Suprapubic skin (tissue), 4 donors: ENCODE measurements around the gene EPHA5. TPM values are rescaled to one million over a fixed set of nuclear protein-coding genes. Genes with fewer than 3 reads are reported as not detected.

Experiments used
- DNase-seq, 2 donors: peaks; one replicate each; pipeline ENCODE4 v3.0.0-alpha.2; 2019; ENCODE audit warnings: low spot score in 2 of 2
- H3K27ac ChIP-seq: fragments of 200-600 bp; sonication (generic); one replicate; pipeline ENCODE4 v1.5.1; 2019
- H3K27me3 ChIP-seq: fragments of 200-600 bp; sonication (generic); one replicate; pipeline ENCODE4 v1.5.1; 2019
- H3K36me3 ChIP-seq: fragments of 200-600 bp; sonication (generic); one replicate; pipeline ENCODE4 v1.5.1; 2019
- H3K4me1 ChIP-seq: fragments of 200-600 bp; sonication (generic); one replicate; pipeline ENCODE4 v1.5.1; 2019
- H3K4me3 ChIP-seq: fragments of 200-600 bp; sonication (generic); one replicate; pipeline ENCODE4 v1.5.1; 2019; ENCODE audit warnings: mild to moderate bottlenecking
- H3K9me3 ChIP-seq: fragments of 200-600 bp; sonication (generic); one replicate; pipeline ENCODE4 v1.5.1; 2019
- CTCF ChIP-seq, 2 donors: fragments of 200-600 bp in 1 of 2; fragments of 450-650 bp in 1 of 2; sonication (generic) in 1 of 2; IDR thresholded peaks; one replicate each; pipeline ENCODE4 v1.5.1; 2016 to 2019; ENCODE audit warnings: antibody characterized with exemption in 2 of 2, mild to moderate bottlenecking in 1 of 2, moderate library complexity in 1 of 2
- EP300 ChIP-seq: sonication (generic); formaldehyde crosslinking; IDR thresholded peaks from one replicate; pipeline ENCODE4 v1.6.1; 2017; ENCODE audit warnings: antibody characterized with exemption
- POLR2A ChIP-seq, 2 donors: fragments of 450-650 bp; IDR thresholded peaks; one replicate each; pipeline ENCODE4 v1.6.1; 2017; ENCODE audit warnings: antibody characterized with exemption in 2 of 2, mild to moderate bottlenecking in 2 of 2, moderate library complexity in 2 of 2
- POLR2AphosphoS5 ChIP-seq, 3 donors: sonication (generic); formaldehyde crosslinking; IDR thresholded peaks; one replicate each; pipeline ENCODE4 v1.6.1; 2017; ENCODE audit warnings: antibody characterized with exemption in 3 of 3
- WGBS: methylation state at CpG from one replicate; pipeline ENCODE4 v1.1.5; 2018; 5-methylcytosine and 5-hydroxymethylcytosine counted together
- total RNA-seq, 4 donors: library from RNA; depleted of rRNA; stranded (reverse); fragments of >200 nt; gene quantifications; one replicate each; pipeline ENCODE4 v1.1.0, GENCODE V29; 2016

Gene EPHA5
- total RNA-seq, 4 donors from 2014 or later = 0.15 to 0.55 (median 0.37) TPM

GRCh38 chr4:65420036-65420435 is 250.3 kb downstream of the EPHA5 start:
- Histone ChIP-seq H3K4me1 (peaks cover 3% of the 10 kb centered on the region), H3K36me3 (no peaks in the 10 kb centered on the region), H3K4me3 (no peak overlapping the region), H3K27ac (no peak overlapping the region), H3K9me3 (no peaks in the 10 kb centered on the region), H3K27me3 (no peaks in the 10 kb centered on the region)
- DNase-seq = no peak
- no peak for TF ChIP-seq EP300
- no peak for TF ChIP-seq CTCF (IDR thresholded peaks at IDR 0.05)
- TF ChIP-seq POLR2A (IDR thresholded peaks at IDR 0.05) = no peak
- no peak for TF ChIP-seq POLR2AphosphoS5 (IDR thresholded peaks at IDR 0.05)

- DNase-seq = no peak
- TF ChIP-seq EP300 = no peak
- no peak for TF ChIP-seq POLR2AphosphoS5 (IDR thresholded peaks at IDR 0.05)
- no peak for TF ChIP-seq CTCF (IDR thresholded peaks at IDR 0.05)
- no peak for TF ChIP-seq POLR2A (IDR thresholded peaks at IDR 0.05)
- WGBS = 27% methylated on average over 3 of the region's 3 CpGs
- Histone ChIP-seq H3K36me3 (no peaks in the 10 kb centered on the region), H3K27ac (no peak overlapping the region), H3K4me3 (no peak overlapping the region), H3K9me3 (no peaks in the 10 kb centered on the region), H3K27me3 (no peaks in the 10 kb centered on the region), H3K4me1 (peaks cover 3% of the 10 kb centered on the region)
These were observed 253.4 kb downstream of the EPHA5 start for GRCh38 chr4:65416891-65417290.

- 95% methylated on average over 4 of the region's 4 CpGs for WGBS
These were observed 262.8 kb downstream of the EPHA5 start for GRCh38 chr4:65407483-65407882.

GRCh38 chr4:65401083-65401482 is 269.2 kb downstream of the EPHA5 start:
- no peaks in the 10 kb centered on the region for H3K27me3 ChIP-seq
- no peak for TF ChIP-seq POLR2A (IDR thresholded peaks at IDR 0.05)
- TF ChIP-seq POLR2AphosphoS5 (IDR thresholded peaks at IDR 0.05) = no peak
- no peak for TF ChIP-seq EP300
- TF ChIP-seq CTCF (IDR thresholded peaks at IDR 0.05) = no peak
- no peaks in the 10 kb centered on the region for H3K36me3 ChIP-seq
- no peak for DNase-seq
- no peak overlapping the region for H3K27ac ChIP-seq
- H3K9me3 ChIP-seq = no peaks in the 10 kb centered on the region
- no peak overlapping the region for H3K4me3 ChIP-seq
- H3K4me1 ChIP-seq = no peaks in the 10 kb centered on the region

More at GRCh38 chr4:65407483-65407882, 262.8 kb downstream of the EPHA5 start:
- no peaks in the 10 kb centered on the region for H3K4me1 ChIP-seq
- no peak for DNase-seq
- TF ChIP-seq EP300 (no peak), POLR2A (IDR thresholded peaks at IDR 0.05) (no peak), POLR2AphosphoS5 (IDR thresholded peaks at IDR 0.05) (no peak), CTCF (IDR thresholded peaks at IDR 0.05) (no peak)
- H3K27me3 ChIP-seq = no peaks in the 10 kb centered on the region
- no peaks in the 10 kb centered on the region for H3K36me3 ChIP-seq
- H3K27ac ChIP-seq = no peak overlapping the region
- no peak overlapping the region for H3K4me3 ChIP-seq
- H3K9me3 ChIP-seq = no peaks in the 10 kb centered on the region

DNA sequence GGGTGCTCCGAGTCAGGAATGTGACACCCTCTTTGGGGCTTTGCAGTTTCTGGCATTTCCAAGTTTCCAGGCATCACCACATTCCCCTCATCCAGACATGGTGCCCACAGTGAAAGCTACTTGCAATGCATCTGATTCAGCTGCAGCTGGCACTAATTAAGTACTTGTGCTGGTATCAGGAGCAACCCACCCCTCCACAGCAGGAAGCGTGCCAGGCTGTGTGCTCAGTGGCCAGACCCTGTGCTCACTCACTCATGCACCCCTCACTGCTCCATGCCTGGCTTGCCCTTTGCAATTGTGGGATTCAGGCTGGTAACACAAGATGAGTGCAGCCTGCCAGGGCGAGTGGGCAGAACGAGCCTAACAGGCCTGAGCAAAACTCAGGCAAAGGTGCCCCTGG is 271.2 kb downstream of the EPHA5 start:
- H3K4me1 ChIP-seq = no peaks in the 10 kb centered on the region
- H3K9me3 ChIP-seq = no peaks in the 10 kb centered on the region
- H3K27me3 ChIP-seq = no peaks in the 10 kb centered on the region
- no peak for DNase-seq
- TF ChIP-seq POLR2A (IDR thresholded peaks at IDR 0.05) (no peak), EP300 (no peak), CTCF (IDR thresholded peaks at IDR 0.05) (no peak), POLR2AphosphoS5 (IDR thresholded peaks at IDR 0.05) (no peak)
- H3K4me3 ChIP-seq = no peak overlapping the region
- H3K27ac ChIP-seq = no peak overlapping the region
- 46% methylated on average over 4 of the region's 4 CpGs for WGBS
- H3K36me3 ChIP-seq = no peaks in the 10 kb centered on the region
